OCI-LY7 (cell line): ENCODE results near the gene PSMG1.

Source experiments
- EZH2phosphoT487 ChIP-seq: fragments of 200-600 bp; sonication (generic); IDR thresholded peaks from 2 replicates; pipeline ENCODE4 v1.6.1; 2018; ENCODE audit warnings: low read depth, borderline replicate concordance, mild to moderate bottlenecking, mixed run types, antibody characterized with exemption, low read length, moderate library complexity, mixed read lengths
- TF ChIP-seq, protein P1 (sequence below): fragments of 200-600 bp; sonication (generic); conservative IDR thresholded peaks from 2 replicates; pipeline ENCODE4 v1.5.1; 2014; ENCODE audit warnings: mild to moderate bottlenecking, antibody characterized with exemption, low read length, moderate library complexity, mixed read lengths

- TF ChIP-seq, protein P1, sequence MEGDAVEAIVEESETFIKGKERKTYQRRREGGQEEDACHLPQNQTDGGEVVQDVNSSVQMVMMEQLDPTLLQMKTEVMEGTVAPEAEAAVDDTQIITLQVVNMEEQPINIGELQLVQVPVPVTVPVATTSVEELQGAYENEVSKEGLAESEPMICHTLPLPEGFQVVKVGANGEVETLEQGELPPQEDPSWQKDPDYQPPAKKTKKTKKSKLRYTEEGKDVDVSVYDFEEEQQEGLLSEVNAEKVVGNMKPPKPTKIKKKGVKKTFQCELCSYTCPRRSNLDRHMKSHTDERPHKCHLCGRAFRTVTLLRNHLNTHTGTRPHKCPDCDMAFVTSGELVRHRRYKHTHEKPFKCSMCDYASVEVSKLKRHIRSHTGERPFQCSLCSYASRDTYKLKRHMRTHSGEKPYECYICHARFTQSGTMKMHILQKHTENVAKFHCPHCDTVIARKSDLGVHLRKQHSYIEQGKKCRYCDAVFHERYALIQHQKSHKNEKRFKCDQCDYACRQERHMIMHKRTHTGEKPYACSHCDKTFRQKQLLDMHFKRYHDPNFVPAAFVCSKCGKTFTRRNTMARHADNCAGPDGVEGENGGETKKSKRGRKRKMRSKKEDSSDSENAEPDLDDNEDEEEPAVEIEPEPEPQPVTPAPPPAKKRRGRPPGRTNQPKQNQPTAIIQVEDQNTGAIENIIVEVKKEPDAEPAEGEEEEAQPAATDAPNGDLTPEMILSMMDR, result no peak
- TF ChIP-seq EZH2phosphoT487, result no peak
These were observed 18.7 kb downstream of the PSMG1 start for GRCh38 chr21:39164523-39164922.
